DND-41 (cell line): ENCODE data around the gene DFFB.

ENCODE experiments used
- EZH2 ChIP-seq: IDR thresholded peaks from 3 replicates; pipeline ENCODE4 v1.6.1; 2012; ENCODE audit warnings: borderline replicate concordance, low read depth, mild to moderate bottlenecking, moderate library complexity, low read length, inconsistent platforms; ENCODE audit not compliant: severe bottlenecking
- TF ChIP-seq, protein P1 (sequence below): IDR thresholded peaks from 2 replicates; pipeline ENCODE4 v1.5.1; 2012; ENCODE audit warnings: borderline replicate concordance, low read length, moderate library complexity, mild to moderate bottlenecking; ENCODE audit not compliant: poor library complexity, severe bottlenecking; ENCODE audit errors: extremely low read depth

DNA sequence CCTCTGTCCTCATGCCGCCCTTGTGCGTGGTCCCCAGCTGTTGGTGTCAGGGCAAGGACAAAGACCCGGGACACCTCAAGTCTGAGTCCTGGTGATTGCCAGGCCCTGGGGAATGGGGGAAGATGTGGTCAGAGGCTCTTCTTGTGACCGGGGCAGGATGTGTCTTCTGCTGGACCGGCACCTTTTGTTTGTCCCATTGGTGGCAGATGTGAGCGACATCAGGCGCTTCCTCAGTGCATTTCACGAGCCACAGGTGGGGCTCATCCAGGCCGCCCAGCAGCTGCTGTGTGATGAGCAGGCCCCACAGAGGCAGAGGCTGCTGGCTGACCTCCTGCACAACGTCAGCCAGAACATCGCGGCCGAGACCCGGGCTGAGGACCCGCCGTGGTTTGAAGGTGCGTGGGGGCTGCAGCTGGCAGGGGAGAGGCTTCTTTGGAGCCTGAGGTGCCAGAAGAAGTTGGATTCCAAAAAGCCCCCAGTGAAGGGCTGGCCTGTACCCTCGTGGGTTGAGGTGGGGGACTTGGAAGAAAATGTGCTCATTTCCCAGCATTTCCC, 8.4 kb downstream of the DFFB start:
- TF ChIP-seq, protein P1, sequence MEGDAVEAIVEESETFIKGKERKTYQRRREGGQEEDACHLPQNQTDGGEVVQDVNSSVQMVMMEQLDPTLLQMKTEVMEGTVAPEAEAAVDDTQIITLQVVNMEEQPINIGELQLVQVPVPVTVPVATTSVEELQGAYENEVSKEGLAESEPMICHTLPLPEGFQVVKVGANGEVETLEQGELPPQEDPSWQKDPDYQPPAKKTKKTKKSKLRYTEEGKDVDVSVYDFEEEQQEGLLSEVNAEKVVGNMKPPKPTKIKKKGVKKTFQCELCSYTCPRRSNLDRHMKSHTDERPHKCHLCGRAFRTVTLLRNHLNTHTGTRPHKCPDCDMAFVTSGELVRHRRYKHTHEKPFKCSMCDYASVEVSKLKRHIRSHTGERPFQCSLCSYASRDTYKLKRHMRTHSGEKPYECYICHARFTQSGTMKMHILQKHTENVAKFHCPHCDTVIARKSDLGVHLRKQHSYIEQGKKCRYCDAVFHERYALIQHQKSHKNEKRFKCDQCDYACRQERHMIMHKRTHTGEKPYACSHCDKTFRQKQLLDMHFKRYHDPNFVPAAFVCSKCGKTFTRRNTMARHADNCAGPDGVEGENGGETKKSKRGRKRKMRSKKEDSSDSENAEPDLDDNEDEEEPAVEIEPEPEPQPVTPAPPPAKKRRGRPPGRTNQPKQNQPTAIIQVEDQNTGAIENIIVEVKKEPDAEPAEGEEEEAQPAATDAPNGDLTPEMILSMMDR: no peak
- TF ChIP-seq EZH2: no peak
